Spleen (tissue), 7 donors: ENCODE data around the gene CSH1.
"Not testable (repeated sequence)": the region's sequence is repeated elsewhere in the genome, so short reads cannot be mapped to it uniquely, and the experiment has no call there.

ENCODE experiments used
- POLR2A ChIP-seq, 3 donors: fragments of 450-650 bp; IDR thresholded peaks; one replicate each; pipeline ENCODE4 v1.5.1; 2017; ENCODE audit warnings: antibody characterized with exemption in 3 of 3, mild to moderate bottlenecking in 1 of 3
- POLR2AphosphoS5 ChIP-seq, 3 donors: sonication (generic); formaldehyde crosslinking; IDR thresholded peaks; one replicate each; pipeline ENCODE4 v1.5.1; 2017; ENCODE audit warnings: antibody characterized with exemption in 3 of 3
- TF ChIP-seq, protein P1 (sequence below), 11 experiments: fragments of 200-600 bp in 7 of 11; fragments of 450-650 bp in 4 of 11; sonication (generic) in 4 of 11; IDR thresholded peaks in 8 of 11; conservative IDR thresholded peaks in 3 of 11; 1 replicate in 7 of 11; 2 replicates in 4 of 11; pipeline versions ENCODE4 v1.4.0 to v1.8.0; 2016 to 2021; ENCODE audit warnings: antibody characterized with exemption in 11 of 11, inconsistent platforms in 4 of 11, mild to moderate bottlenecking in 1 of 11
- donor health status: DM: no; HTN: no; CAD: no; lungs with moderate emphysema.
- donor health status: DM: no; HTN: no; CAD: no.
- donor health status: DM: no; HTN: no; CAD: no.

DNA sequence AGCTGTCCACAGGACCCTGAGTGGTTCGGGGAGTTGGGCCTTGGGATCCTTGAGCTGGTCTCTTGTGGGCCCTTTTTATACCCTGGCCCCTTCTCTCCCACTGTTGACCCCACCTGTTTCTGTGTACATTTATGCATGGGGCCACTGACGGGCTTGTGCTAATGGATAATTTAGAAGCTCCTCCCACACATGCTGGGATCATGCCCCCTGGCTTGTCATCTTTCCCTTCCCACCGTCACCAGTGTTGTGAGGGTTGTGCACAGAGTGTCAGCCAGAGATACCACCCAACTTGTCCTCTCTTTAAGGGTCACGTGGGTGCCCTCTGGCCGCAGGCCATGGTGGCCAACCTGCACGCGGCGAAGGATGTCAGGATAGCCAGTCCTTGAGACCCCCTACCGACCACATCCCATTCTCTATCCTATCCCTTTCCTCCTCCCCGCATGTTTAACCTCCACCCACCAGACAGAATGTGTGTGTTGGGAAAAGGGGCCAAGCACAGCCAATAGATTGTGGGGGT lies 22.5 kb upstream of the CSH1 start, which contains the start of gene GH1:
- TF ChIP-seq, protein P1, sequence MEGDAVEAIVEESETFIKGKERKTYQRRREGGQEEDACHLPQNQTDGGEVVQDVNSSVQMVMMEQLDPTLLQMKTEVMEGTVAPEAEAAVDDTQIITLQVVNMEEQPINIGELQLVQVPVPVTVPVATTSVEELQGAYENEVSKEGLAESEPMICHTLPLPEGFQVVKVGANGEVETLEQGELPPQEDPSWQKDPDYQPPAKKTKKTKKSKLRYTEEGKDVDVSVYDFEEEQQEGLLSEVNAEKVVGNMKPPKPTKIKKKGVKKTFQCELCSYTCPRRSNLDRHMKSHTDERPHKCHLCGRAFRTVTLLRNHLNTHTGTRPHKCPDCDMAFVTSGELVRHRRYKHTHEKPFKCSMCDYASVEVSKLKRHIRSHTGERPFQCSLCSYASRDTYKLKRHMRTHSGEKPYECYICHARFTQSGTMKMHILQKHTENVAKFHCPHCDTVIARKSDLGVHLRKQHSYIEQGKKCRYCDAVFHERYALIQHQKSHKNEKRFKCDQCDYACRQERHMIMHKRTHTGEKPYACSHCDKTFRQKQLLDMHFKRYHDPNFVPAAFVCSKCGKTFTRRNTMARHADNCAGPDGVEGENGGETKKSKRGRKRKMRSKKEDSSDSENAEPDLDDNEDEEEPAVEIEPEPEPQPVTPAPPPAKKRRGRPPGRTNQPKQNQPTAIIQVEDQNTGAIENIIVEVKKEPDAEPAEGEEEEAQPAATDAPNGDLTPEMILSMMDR (IDR thresholded peaks at IDR 0.05 in 8 of 11, conservative IDR thresholded peaks at IDR 0.05 in 3 of 11): not testable (repeated sequence)
- TF ChIP-seq POLR2A, POLR2AphosphoS5 (IDR thresholded peaks at IDR 0.05): not testable (repeated sequence)
